HFFc6 (cell line): Measurements from ENCODE around the gene HOXD4. TPM values are rescaled to one million over a fixed set of nuclear protein-coding genes. Genes with fewer than 3 reads are reported as not detected.

ENCODE experiments used
- DNase-seq: peaks from one replicate; pipeline ENCODE4 v3.0.0-alpha.2; 2018
- H3K27ac Mint-ChIP-seq: 2 replicates; pipeline ENCODE4 v1.8.0; 2020; ENCODE audit warnings: mild to moderate bottlenecking, mixed read lengths
- H3K27me3 Mint-ChIP-seq: 2 replicates; pipeline ENCODE4 v1.8.0; 2021; ENCODE audit warnings: mild to moderate bottlenecking, moderate library complexity, mixed read lengths; ENCODE audit not compliant: insufficient read depth
- H3K36me3 Mint-ChIP-seq: 2 replicates; pipeline ENCODE4 v1.8.0; 2021; ENCODE audit warnings: low read depth, mixed read lengths
- H3K4me1 Mint-ChIP-seq: 2 replicates; pipeline ENCODE4 v1.8.0; 2020; ENCODE audit warnings: low read depth, mixed read lengths
- H3K4me3 Mint-ChIP-seq: 2 replicates; pipeline ENCODE4 v1.8.0; 2020; ENCODE audit warnings: mild to moderate bottlenecking, moderate library complexity, mixed read lengths
- H3K9me3 Mint-ChIP-seq: 2 replicates; pipeline ENCODE4 v1.8.0; 2020; ENCODE audit warnings: mild to moderate bottlenecking, mixed read lengths
- total RNA-seq, 6 experiments: library from RNA; stranded (reverse); fragmentation: NEBNext Ultra II Directional; extraction: Animal tissue kit (Norgen Biotek cat#: 25700); gene quantifications; 2 replicates in 1 of 6; 3 replicates in 5 of 6; pipeline ENCODE4 v1.2.3, GENCODE V29; 2021
- TF ChIP-seq, protein P1 (sequence below): fragments of 200-600 bp; sonication (generic); IDR thresholded peaks from 2 replicates; pipeline ENCODE4 v1.5.0; 2021; ENCODE audit warnings: antibody characterized with exemption, mild to moderate bottlenecking

The HOXD4 gene
- total RNA-seq, 6 experiments from 2014 or later = 0.40 to 0.69 (median 0.57) TPM; not detected in 2

DNA sequence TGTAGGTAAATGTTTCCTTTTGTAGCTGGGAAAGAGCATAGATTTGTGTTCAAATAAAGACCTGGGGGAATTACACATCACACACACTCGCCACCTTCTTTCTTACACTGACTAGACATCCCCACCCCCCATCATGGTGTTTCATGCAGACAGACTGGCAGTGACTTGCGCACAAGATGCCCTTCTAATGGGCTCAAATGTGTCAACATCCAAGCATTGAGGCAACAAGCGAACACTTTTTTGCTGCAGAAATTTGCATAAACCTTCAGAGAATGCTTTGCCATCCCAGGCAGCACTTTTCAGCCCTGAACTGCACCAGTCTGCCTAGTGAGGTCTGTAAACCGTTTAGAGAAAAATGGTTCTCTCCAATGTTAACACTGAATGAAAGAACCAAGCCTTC is 17.3 kb upstream of the HOXD4 start:
- peaks cover 33% of the 10 kb centered on the region for H3K27me3 Mint-ChIP-seq
- no peak for DNase-seq
- H3K4me1 Mint-ChIP-seq = peaks cover 63% of the 10 kb centered on the region
- no peak overlapping the region for H3K27ac Mint-ChIP-seq
- H3K36me3 Mint-ChIP-seq = peaks cover 6% of the 10 kb centered on the region; the same call in 1 of the 2 replicates
- no peaks in the 10 kb centered on the region for H3K9me3 Mint-ChIP-seq
- TF ChIP-seq, protein P1, sequence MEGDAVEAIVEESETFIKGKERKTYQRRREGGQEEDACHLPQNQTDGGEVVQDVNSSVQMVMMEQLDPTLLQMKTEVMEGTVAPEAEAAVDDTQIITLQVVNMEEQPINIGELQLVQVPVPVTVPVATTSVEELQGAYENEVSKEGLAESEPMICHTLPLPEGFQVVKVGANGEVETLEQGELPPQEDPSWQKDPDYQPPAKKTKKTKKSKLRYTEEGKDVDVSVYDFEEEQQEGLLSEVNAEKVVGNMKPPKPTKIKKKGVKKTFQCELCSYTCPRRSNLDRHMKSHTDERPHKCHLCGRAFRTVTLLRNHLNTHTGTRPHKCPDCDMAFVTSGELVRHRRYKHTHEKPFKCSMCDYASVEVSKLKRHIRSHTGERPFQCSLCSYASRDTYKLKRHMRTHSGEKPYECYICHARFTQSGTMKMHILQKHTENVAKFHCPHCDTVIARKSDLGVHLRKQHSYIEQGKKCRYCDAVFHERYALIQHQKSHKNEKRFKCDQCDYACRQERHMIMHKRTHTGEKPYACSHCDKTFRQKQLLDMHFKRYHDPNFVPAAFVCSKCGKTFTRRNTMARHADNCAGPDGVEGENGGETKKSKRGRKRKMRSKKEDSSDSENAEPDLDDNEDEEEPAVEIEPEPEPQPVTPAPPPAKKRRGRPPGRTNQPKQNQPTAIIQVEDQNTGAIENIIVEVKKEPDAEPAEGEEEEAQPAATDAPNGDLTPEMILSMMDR = no peak
- H3K4me3 Mint-ChIP-seq = no peak overlapping the region

DNA sequence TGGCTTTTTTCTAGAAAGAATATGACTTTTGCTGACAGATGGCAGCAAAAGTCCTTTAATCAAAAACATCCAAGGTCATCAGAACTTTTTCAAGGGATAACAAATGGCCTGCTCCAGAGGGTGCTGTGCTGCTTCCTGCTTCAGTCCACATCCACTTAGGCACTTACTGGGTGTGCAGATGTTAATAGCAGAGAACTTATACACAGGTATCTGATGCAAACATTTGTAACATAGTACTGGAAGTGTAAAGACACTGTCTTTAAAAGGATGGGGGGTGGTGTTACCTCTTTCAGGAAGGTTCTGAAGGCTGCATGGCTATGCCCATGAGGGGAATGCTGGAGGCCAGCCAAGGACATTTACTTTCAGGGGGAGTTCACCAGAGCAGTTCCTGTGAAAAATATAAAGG is 16.3 kb upstream of the HOXD4 start:
- Mint-ChIP-seq H3K4me3 (peak overlapping the region; percentile 73; the same call in 1 of the 2 replicates), H3K27me3 (peaks cover 33% of the 10 kb centered on the region), H3K4me1 (peaks cover 67% of the 10 kb centered on the region), H3K36me3 (peaks cover 5% of the 10 kb centered on the region; the same call in 1 of the 2 replicates), H3K27ac (peak overlapping the region; percentile 84; the same call in 1 of the 2 replicates), H3K9me3 (no peaks in the 10 kb centered on the region)
- DNase-seq = peak; percentile 24
- TF ChIP-seq, protein P1 = peak; percentile 43

DNA sequence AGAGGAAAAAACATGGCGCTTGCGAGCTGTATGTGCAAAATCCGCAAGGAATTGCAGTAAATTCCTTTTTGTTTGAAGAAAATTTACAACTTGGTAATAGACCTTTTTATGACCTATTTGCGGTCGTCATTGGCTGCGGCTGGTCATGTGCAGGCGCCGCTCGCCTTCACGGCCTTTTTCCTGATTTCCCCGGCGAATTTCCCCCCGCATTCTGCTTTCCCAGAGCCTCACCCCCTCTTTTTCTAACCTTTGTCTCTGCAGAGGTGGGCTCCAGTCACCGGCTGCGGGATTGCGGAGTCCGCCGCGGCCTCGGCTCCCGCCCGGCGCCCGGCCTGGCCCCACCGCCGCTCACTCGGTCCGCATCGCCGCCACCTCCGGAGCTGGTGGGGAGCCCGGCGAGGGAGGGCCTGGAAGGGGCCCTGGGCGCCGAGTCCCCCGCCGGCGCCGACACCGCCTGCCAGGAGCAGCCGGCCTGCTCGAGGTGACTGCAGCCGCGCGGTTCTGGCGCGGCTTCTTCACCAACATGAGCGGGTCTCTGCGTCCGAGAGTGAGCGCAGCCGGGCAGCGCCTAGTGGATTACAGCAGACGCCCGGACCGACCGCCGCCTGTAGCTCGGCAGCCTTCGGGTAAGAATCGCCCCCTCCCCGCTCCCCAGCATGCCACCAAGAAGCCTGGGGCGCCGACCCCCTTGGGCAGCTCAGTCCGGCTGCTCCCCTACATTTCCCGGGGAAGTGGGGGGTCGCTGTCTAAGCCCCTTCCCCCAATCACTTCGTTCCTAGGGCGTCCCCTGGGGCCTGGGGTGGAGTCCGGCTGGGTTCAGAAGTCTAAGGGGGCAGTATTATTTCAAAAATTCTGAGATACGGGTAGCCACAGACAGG is 14.7 kb upstream of the HOXD4 start:
- H3K36me3 Mint-ChIP-seq = peaks cover 5% of the 10 kb centered on the region; the same call in 1 of the 2 replicates
- peaks cover 28% of the 10 kb centered on the region for H3K27me3 Mint-ChIP-seq
- TF ChIP-seq, protein P1 = no peak
- peaks cover 57% of the 10 kb centered on the region for H3K4me1 Mint-ChIP-seq
- peak overlapping the region; percentile 73 for H3K4me3 Mint-ChIP-seq
- peak overlapping the region; percentile 84 for H3K27ac Mint-ChIP-seq
- DNase-seq = no peak
- no peaks in the 10 kb centered on the region for H3K9me3 Mint-ChIP-seq

DNA sequence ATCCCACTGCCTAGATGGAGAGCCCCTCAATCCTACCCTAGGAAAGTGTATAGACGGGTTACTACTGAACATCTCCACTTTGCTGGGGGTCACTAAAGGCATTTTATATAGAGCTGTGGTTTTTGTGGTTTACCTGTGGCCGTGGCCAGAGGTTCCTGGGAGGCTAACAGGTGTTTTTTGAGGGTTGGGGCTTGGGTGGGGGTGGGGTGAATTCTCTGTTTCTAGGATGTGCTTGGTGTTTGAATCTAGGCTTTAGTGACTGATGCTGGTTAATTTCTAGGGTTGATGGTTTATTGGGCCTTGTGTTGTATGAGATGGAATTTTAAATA is 14.1 kb upstream of the HOXD4 start:
- Mint-ChIP-seq H3K4me1 (peaks cover 51% of the 10 kb centered on the region), H3K4me3 (peak overlapping the region; percentile 59; the same call in 1 of the 2 replicates), H3K27ac (peak overlapping the region; percentile 39; the same call in 1 of the 2 replicates), H3K27me3 (peaks cover 25% of the 10 kb centered on the region), H3K36me3 (peaks cover 3% of the 10 kb centered on the region; the same call in 1 of the 2 replicates), H3K9me3 (no peaks in the 10 kb centered on the region)
- TF ChIP-seq, protein P1 = no peak
- no peak for DNase-seq

DNA sequence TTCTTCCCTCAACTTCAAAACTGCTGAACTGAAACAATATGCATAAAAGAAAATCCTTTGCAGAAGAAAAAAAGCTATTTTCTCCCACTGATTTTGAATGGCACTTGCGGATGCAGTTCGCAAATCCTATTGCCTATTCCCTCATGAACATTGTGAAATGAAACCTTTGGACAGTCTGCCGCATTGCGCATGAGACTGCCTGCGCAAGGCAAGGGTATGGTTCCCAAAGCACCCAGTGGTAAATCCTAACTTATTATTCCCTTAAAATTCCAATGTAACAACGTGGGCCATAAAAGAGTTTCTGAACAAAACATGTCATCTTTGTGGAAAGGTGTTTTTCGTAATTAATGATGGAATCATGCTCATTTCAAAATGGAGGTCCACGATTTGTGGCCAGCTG is 13.4 kb upstream of the HOXD4 start:
- TF ChIP-seq, protein P1 = no peak
- Mint-ChIP-seq H3K9me3 (no peaks in the 10 kb centered on the region), H3K27me3 (peaks cover 18% of the 10 kb centered on the region), H3K36me3 (no peaks in the 10 kb centered on the region; the same call in 1 of the 2 replicates), H3K27ac (no peak overlapping the region), H3K4me1 (peaks cover 44% of the 10 kb centered on the region), H3K4me3 (peak overlapping the region; percentile 59; the same call in 1 of the 2 replicates)
- no peak for DNase-seq
